Mesenchymal stem cell (in vitro differentiated cells and primary cell): Measurements from ENCODE around the gene IGSF8.

Experiments used
- DNase-seq: peaks from one replicate; pipeline ENCODE4 v3.0.0-alpha.2; 2013
- H2AFZ ChIP-seq: one replicate; pipeline ENCODE4 v1.6.1; 2013; ENCODE audit warnings: low read depth, mild to moderate bottlenecking, control low read depth, inconsistent platforms, low read length, moderate library complexity
- H2AK5ac ChIP-seq: 2 replicates; pipeline ENCODE4 v1.6.1; 2013; ENCODE audit warnings: low read length, moderate library complexity, mild to moderate bottlenecking, inconsistent platforms; ENCODE audit not compliant: severe bottlenecking
- H2BK120ac ChIP-seq: one replicate; pipeline ENCODE4 v1.6.1; 2013; ENCODE audit warnings: low read depth, mild to moderate bottlenecking, inconsistent platforms, low read length, moderate library complexity
- H2BK12ac ChIP-seq, 2 experiments: one replicate each; pipeline ENCODE4 v1.6.1; 2013; ENCODE audit warnings: inconsistent platforms in 2 of 2, low read length in 2 of 2, mild to moderate bottlenecking in 2 of 2, moderate library complexity in 2 of 2, control low read depth in 1 of 2
- H2BK15ac ChIP-seq: one replicate; pipeline ENCODE4 v1.6.1; 2013; ENCODE audit warnings: mild to moderate bottlenecking, low read depth, inconsistent platforms; ENCODE audit not compliant: poor library complexity, severe bottlenecking
- H2BK5ac ChIP-seq: 2 replicates; pipeline ENCODE4 v1.6.1; 2013; ENCODE audit warnings: low read depth, mild to moderate bottlenecking, low read length, control low read depth, inconsistent platforms; ENCODE audit not compliant: poor library complexity, severe bottlenecking
- H3K14ac ChIP-seq, 2 experiments: one replicate each; pipeline ENCODE4 v1.6.1; 2013; ENCODE audit warnings: inconsistent platforms in 2 of 2, low read length in 2 of 2, control low read depth in 1 of 2, mild to moderate bottlenecking in 1 of 2, moderate library complexity in 1 of 2
- H3K18ac ChIP-seq, 2 experiments: one replicate each; pipeline ENCODE4 v1.6.1; 2013; ENCODE audit warnings: inconsistent platforms in 2 of 2, low read length in 2 of 2, control low read depth in 1 of 2, low read depth in 1 of 2, mild to moderate bottlenecking in 1 of 2
- H3K23ac ChIP-seq, 2 experiments: one replicate each; pipeline ENCODE4 v1.6.1; 2013; ENCODE audit warnings: inconsistent platforms in 2 of 2, low read length in 2 of 2, mild to moderate bottlenecking in 2 of 2, moderate library complexity in 2 of 2, control low read depth in 1 of 2
- H3K27ac ChIP-seq: 2 replicates; pipeline ENCODE4 v1.5.1; 2013; ENCODE audit warnings: mild to moderate bottlenecking, moderate library complexity, low read length, control low read depth, inconsistent platforms; ENCODE audit not compliant: poor library complexity, severe bottlenecking
- H3K27me3 ChIP-seq, 2 experiments: 2 replicates each; pipeline versions ENCODE4 v1.6.1 to v1.7.0; 2013; ENCODE audit warnings: low read length in 2 of 2, mild to moderate bottlenecking in 2 of 2, moderate library complexity in 2 of 2, control low read depth in 1 of 2, inconsistent platforms in 1 of 2; ENCODE audit not compliant: control insufficient read depth in 1 of 2, insufficient read depth in 1 of 2
- H3K36me3 ChIP-seq, 2 experiments: 2 replicates each; pipeline versions ENCODE4 v1.6.1 to v1.7.0; 2013; ENCODE audit warnings: low read length in 2 of 2, control low read depth in 1 of 2, inconsistent platforms in 1 of 2, low read depth in 1 of 2, mild to moderate bottlenecking in 1 of 2; ENCODE audit not compliant: insufficient read depth in 2 of 2, control insufficient read depth in 1 of 2
- H3K4ac ChIP-seq, 2 experiments: one replicate each; pipeline ENCODE4 v1.6.1; 2013; ENCODE audit warnings: inconsistent platforms in 2 of 2, low read length in 2 of 2, mild to moderate bottlenecking in 2 of 2, moderate library complexity in 2 of 2, control low read depth in 1 of 2, low read depth in 1 of 2
- H3K4me1 ChIP-seq: 2 replicates; pipeline ENCODE4 v1.6.1; 2013; ENCODE audit warnings: low read depth, low read length, control low read depth; ENCODE audit not compliant: control insufficient read depth, insufficient read depth
- H3K4me2 ChIP-seq: 2 replicates; pipeline ENCODE4 v1.6.1; 2013; ENCODE audit warnings: low read length, mild to moderate bottlenecking, inconsistent platforms; ENCODE audit not compliant: poor library complexity, severe bottlenecking
- H3K4me3 ChIP-seq, 2 experiments: 2 replicates each; pipeline versions ENCODE4 v1.5.1 to v1.7.0; 2013; ENCODE audit warnings: low read length in 2 of 2, mild to moderate bottlenecking in 2 of 2, control low read depth in 1 of 2, low read depth in 1 of 2; ENCODE audit not compliant: insufficient read depth in 1 of 2
- H3K79me1 ChIP-seq: replicated peaks from 2 replicates; pipeline ENCODE4 v1.6.1; 2013; ENCODE audit warnings: mild to moderate bottlenecking, control low read depth, low read length, inconsistent platforms; ENCODE audit not compliant: poor library complexity, severe bottlenecking
- H3K9ac ChIP-seq: 2 replicates; pipeline ENCODE4 v1.7.0; 2013; ENCODE audit warnings: mild to moderate bottlenecking, low read length, moderate library complexity
- H3K9me3 ChIP-seq: 2 replicates; pipeline ENCODE4 v1.7.0; 2013; ENCODE audit warnings: mild to moderate bottlenecking, low read length; ENCODE audit not compliant: control insufficient read depth
- H4K8ac ChIP-seq: one replicate; pipeline ENCODE4 v1.6.1; 2013; ENCODE audit warnings: inconsistent platforms, mild to moderate bottlenecking, low read length, moderate library complexity
- H4K91ac ChIP-seq: one replicate; pipeline ENCODE4 v1.6.1; 2013; ENCODE audit warnings: mild to moderate bottlenecking, low read length, inconsistent platforms
- WGBS: methylation state at CpG from one replicate; pipeline ENCODE4 v1.1.7; 2013; ENCODE audit warnings: mixed read lengths; 5-methylcytosine and 5-hydroxymethylcytosine counted together

IGSF8 gene

GRCh38 chr1:160079448-160079847 is 19.0 kb downstream of the IGSF8 start:
- Histone ChIP-seq H3K9me3 (no peaks in the 10 kb centered on the region), H2AK5ac (no peak overlapping the region), H3K4me2 (no peak overlapping the region), H3K4ac (no peak overlapping the region), H3K4me3 (no peak overlapping the region), H3K9ac (no peak overlapping the region), H2BK15ac (no peak overlapping the region), H2AFZ (no peak overlapping the region), H3K14ac (no peak overlapping the region), H3K18ac (no peak overlapping the region), H2BK120ac (no peak overlapping the region), H4K8ac (no peak overlapping the region), H3K27ac (no peak overlapping the region), H3K79me1 (no peaks in the 10 kb centered on the region), H2BK12ac (no peak overlapping the region), H3K36me3 (peaks cover 0 to 6% of the 10 kb centered on the region in 2 experiments), H3K4me1 (peaks cover 8% of the 10 kb centered on the region), H2BK5ac (no peak overlapping the region), H3K27me3 (peaks cover 64 to 72% of the 10 kb centered on the region in 2 experiments), H4K91ac (no peak overlapping the region), H3K23ac (no peak overlapping the region)
- WGBS: 79% methylated on average over 4 of the region's 4 CpGs
- DNase-seq: no peak

- no peak overlapping the region for H3K14ac ChIP-seq
- no peak overlapping the region for H3K4ac ChIP-seq
- H4K91ac ChIP-seq: no peak overlapping the region
- no peak overlapping the region for H3K18ac ChIP-seq
- no peak overlapping the region for H2AFZ ChIP-seq
- H2BK15ac ChIP-seq: no peak overlapping the region
- no peak overlapping the region for H3K23ac ChIP-seq
- H3K27ac ChIP-seq: no peak overlapping the region
- H2BK120ac ChIP-seq: no peak overlapping the region
- no peak overlapping the region for H3K4me2 ChIP-seq
- no peak overlapping the region for H2BK5ac ChIP-seq
- H3K36me3 ChIP-seq: no peaks in the 10 kb centered on the region
- peaks cover 58 to 68% of the 10 kb centered on the region in 2 experiments for H3K27me3 ChIP-seq
- H4K8ac ChIP-seq: no peak overlapping the region
- no peak overlapping the region for H3K9ac ChIP-seq
- H3K4me3 ChIP-seq: no peak overlapping the region
- H2BK12ac ChIP-seq: no peak overlapping the region
- DNase-seq: peak; percentile 23
- no peak overlapping the region for H2AK5ac ChIP-seq
- H3K4me1 ChIP-seq: peaks cover 3% of the 10 kb centered on the region
- no peaks in the 10 kb centered on the region for H3K79me1 ChIP-seq
- WGBS: 25% methylated on average over 7 of the region's 8 CpGs
- no peaks in the 10 kb centered on the region for H3K9me3 ChIP-seq
Measured at GRCh38 chr1:160078512-160079195, 19.8 kb downstream of the IGSF8 start.

GRCh38 chr1:160077486-160077885 is 20.9 kb downstream of the IGSF8 start:
- no peaks in the 10 kb centered on the region for H3K36me3 ChIP-seq
- H2AFZ ChIP-seq: no peak overlapping the region
- no peaks in the 10 kb centered on the region for H3K79me1 ChIP-seq
- no peak overlapping the region for H4K91ac ChIP-seq
- no peak overlapping the region for H2BK15ac ChIP-seq
- H3K18ac ChIP-seq: no peak overlapping the region
- no peak overlapping the region for H3K14ac ChIP-seq
- H2BK12ac ChIP-seq: no peak overlapping the region
- peaks cover 46 to 68% of the 10 kb centered on the region in 2 experiments for H3K27me3 ChIP-seq
- no peak overlapping the region for H2AK5ac ChIP-seq
- H2BK5ac ChIP-seq: no peak overlapping the region
- H2BK120ac ChIP-seq: no peak overlapping the region
- H3K23ac ChIP-seq: no peak overlapping the region
- no peak overlapping the region for H3K4me2 ChIP-seq
- DNase-seq: no peak
- H4K8ac ChIP-seq: no peak overlapping the region
- no peak overlapping the region for H3K4me3 ChIP-seq
- peaks cover 3% of the 10 kb centered on the region for H3K4me1 ChIP-seq
- H3K27ac ChIP-seq: no peak overlapping the region
- no peak overlapping the region for H3K9ac ChIP-seq
- no peaks in the 10 kb centered on the region for H3K9me3 ChIP-seq
- H3K4ac ChIP-seq: no peak overlapping the region

- 71% methylated on average over 3 of the region's 3 CpGs for WGBS
- H4K91ac ChIP-seq: no peak overlapping the region
- H4K8ac ChIP-seq: no peak overlapping the region
Measured at GRCh38 chr1:160076295-160076694, 22.1 kb downstream of the IGSF8 start.

More at GRCh38 chr1:160076295-160076694, 22.1 kb downstream of the IGSF8 start:
- H2AFZ ChIP-seq: no peak overlapping the region
- no peak for DNase-seq
- no peak overlapping the region for H3K23ac ChIP-seq
- no peak overlapping the region for H3K27ac ChIP-seq
- H3K9ac ChIP-seq: no peak overlapping the region
- H2BK15ac ChIP-seq: no peak overlapping the region
- no peaks in the 10 kb centered on the region for H3K36me3 ChIP-seq
- H3K27me3 ChIP-seq: peaks cover 43 to 66% of the 10 kb centered on the region in 2 experiments
- no peak overlapping the region for H2BK12ac ChIP-seq
- H3K4me3 ChIP-seq: no peak overlapping the region
- no peak overlapping the region for H2BK120ac ChIP-seq
- H2AK5ac ChIP-seq: no peak overlapping the region
- H3K4me1 ChIP-seq: peaks cover 3% of the 10 kb centered on the region
- H3K9me3 ChIP-seq: no peaks in the 10 kb centered on the region
- H3K4me2 ChIP-seq: no peak overlapping the region
- no peaks in the 10 kb centered on the region for H3K79me1 ChIP-seq
- no peak overlapping the region for H3K14ac ChIP-seq
- H3K18ac ChIP-seq: no peak overlapping the region
- no peak overlapping the region for H2BK5ac ChIP-seq
- no peak overlapping the region for H3K4ac ChIP-seq
